BLaER1 (cell line): Measurements from ENCODE around the gene ATP6V0E2.
"Not testable (repeated sequence)": the region's sequence is repeated elsewhere in the genome, so short reads cannot be mapped to it uniquely, and the experiment has no call there.

ENCODE experiments used
- H3K27ac ChIP-seq: shearing (Covaris generic); formaldehyde crosslinking; 2 replicates; pipeline ENCODE4 v1.8.1; 2022
- H3K27me3 ChIP-seq: shearing (Covaris generic); formaldehyde crosslinking; 2 replicates; pipeline ENCODE4 v1.8.1; 2022
- H3K36me3 ChIP-seq: shearing (Covaris generic); formaldehyde crosslinking; 2 replicates; pipeline ENCODE4 v1.8.1; 2022
- H3K4me1 ChIP-seq: shearing (Covaris generic); formaldehyde crosslinking; 2 replicates; pipeline ENCODE4 v1.8.1; 2022
- H3K4me2 ChIP-seq: shearing (Covaris generic); formaldehyde crosslinking; 2 replicates; pipeline ENCODE4 v1.8.1; 2022
- H3K4me3 ChIP-seq: shearing (Covaris generic); formaldehyde crosslinking; 2 replicates; pipeline ENCODE4 v1.8.1; 2022
- H3K9ac ChIP-seq: shearing (Covaris generic); formaldehyde crosslinking; 2 replicates; pipeline ENCODE4 v1.8.1; 2022
- H3K9me3 ChIP-seq: shearing (Covaris generic); formaldehyde crosslinking; 2 replicates; pipeline ENCODE4 v1.8.1; 2022
- H4K20me1 ChIP-seq: shearing (Covaris generic); formaldehyde crosslinking; 2 replicates; pipeline ENCODE4 v1.8.1; 2022
- Cebpa-rat ChIP-seq: shearing (Covaris generic); IDR thresholded peaks from 2 replicates; pipeline ENCODE4 v1.8.1; 2022

Gene ATP6V0E2

GRCh38 chr7:149883452-149883861 lies 9.7 kb downstream of the ATP6V0E2 start:
- TF ChIP-seq Cebpa-rat, result no peak
- Histone ChIP-seq H3K27me3 (no peaks in the 10 kb centered on the region), H3K27ac (no peak overlapping the region), H3K36me3 (peaks cover 14% of the 10 kb centered on the region; the same call in 1 of the 2 replicates), H3K4me1 (peaks cover 51% of the 10 kb centered on the region), H4K20me1 (no peaks in the 10 kb centered on the region), H3K9me3 (no peaks in the 10 kb centered on the region), H3K4me2 (peak overlapping the region; percentile 84; the same call in 1 of the 2 replicates), H3K4me3 (no peak overlapping the region), H3K9ac (no peak overlapping the region)

- H3K27me3 ChIP-seq, result no peaks in the 10 kb centered on the region
- no peak overlapping the region for H3K4me3 ChIP-seq
- peak overlapping the region; percentile 84 for H3K4me2 ChIP-seq
- no peaks in the 10 kb centered on the region for H3K9me3 ChIP-seq
- no peak overlapping the region for H3K9ac ChIP-seq
- TF ChIP-seq Cebpa-rat, result no peak
- no peaks in the 10 kb centered on the region for H4K20me1 ChIP-seq
- peaks cover 51% of the 10 kb centered on the region for H3K4me1 ChIP-seq
- H3K36me3 ChIP-seq, result peaks cover 12% of the 10 kb centered on the region; the same call in 1 of the 2 replicates
- H3K27ac ChIP-seq, result no peak overlapping the region
Measured at GRCh38 chr7:149884016-149884415, 10.2 kb downstream of the ATP6V0E2 start.

DNA sequence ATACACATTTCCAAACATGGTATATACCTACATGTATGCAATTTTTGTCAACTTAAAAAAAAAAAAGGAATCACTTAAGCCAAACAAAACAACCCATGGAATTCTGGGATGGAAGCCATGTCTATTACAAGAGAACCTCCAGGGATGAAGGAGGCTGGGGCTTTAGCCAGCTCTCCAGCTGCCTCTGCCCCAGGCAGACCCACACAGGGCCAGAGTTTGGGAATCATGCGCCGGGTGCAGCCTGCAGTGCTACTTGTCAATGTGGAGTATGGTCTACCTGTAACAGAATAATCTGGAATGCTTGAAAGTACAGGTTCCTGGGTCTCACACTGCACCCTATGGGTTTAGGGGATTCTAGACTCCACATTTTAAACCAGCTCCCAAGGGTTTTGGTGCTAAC lies 10.8 kb downstream of the ATP6V0E2 start:
- no peak for TF ChIP-seq Cebpa-rat
- Histone ChIP-seq H3K4me2 (peak overlapping the region; percentile 84), H3K36me3 (peaks cover 9% of the 10 kb centered on the region; the same call in 1 of the 2 replicates), H3K9ac (no peak overlapping the region), H3K27ac (no peak overlapping the region), H3K4me1 (peaks cover 51% of the 10 kb centered on the region), H3K27me3 (no peaks in the 10 kb centered on the region), H3K9me3 (no peaks in the 10 kb centered on the region), H3K4me3 (no peak overlapping the region), H4K20me1 (no peaks in the 10 kb centered on the region)

DNA sequence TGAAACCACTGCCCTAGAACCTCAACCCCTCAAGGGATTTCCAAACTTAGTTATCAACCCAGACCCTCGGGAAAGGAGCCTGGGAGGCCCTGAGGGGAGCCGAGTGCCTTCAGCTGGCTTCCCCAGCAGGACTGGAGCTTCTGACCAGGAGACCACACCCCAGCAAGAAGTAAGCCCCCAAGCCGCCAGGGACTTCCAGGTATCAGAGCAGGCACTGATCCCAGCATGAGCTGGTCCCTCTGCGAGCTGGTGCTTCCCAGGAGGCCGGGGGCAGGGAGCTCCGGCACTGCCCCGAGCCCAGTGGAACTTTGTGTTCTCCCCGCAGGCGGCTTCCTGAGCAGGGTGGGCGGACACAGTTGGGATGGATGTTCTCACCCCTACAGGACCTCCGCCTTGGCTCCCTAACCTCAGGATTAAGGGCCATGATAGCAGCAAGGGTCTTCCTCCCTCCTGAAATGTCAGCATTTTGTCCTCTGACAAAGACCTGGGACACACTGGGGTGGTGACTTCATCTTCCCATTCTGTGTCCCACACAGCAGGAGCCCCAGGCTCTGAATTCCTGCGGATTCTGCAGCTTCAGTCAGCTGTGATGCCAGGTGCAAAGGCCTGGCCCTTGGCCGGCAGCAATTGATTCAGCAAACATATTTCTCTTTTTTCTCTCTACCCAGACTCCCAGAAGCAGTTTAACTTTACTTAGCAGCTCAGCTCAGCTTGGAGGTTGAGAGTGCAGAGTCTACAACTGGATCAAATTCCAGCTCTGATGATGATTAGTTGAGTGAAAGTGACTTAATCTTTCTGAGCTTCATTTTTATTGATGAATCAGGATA lies 11.6 kb downstream of the ATP6V0E2 start:
- Histone ChIP-seq H3K27me3 (no peaks in the 10 kb centered on the region), H3K4me3 (no peak overlapping the region), H3K9ac (no peak overlapping the region), H3K27ac (0 out of 2 replicates have a peak overlapping the region, but pooled peaks have one; percentile 23), H3K4me1 (peaks cover 46% of the 10 kb centered on the region), H3K4me2 (peak overlapping the region; percentile 84), H3K9me3 (no peaks in the 10 kb centered on the region), H4K20me1 (no peaks in the 10 kb centered on the region), H3K36me3 (no peaks in the 10 kb centered on the region)
- TF ChIP-seq Cebpa-rat, result no peak

GRCh38 chr7:149886018-149886415 lies 12.2 kb downstream of the ATP6V0E2 start:
- Histone ChIP-seq H3K4me2 (peak overlapping the region; percentile 84), H3K9me3 (no peaks in the 10 kb centered on the region), H3K27me3 (no peaks in the 10 kb centered on the region), H3K27ac (no peak overlapping the region), H3K4me3 (no peak overlapping the region), H3K36me3 (no peaks in the 10 kb centered on the region), H3K9ac (no peak overlapping the region), H3K4me1 (peaks cover 46% of the 10 kb centered on the region), H4K20me1 (no peaks in the 10 kb centered on the region)
- no peak for TF ChIP-seq Cebpa-rat

DNA sequence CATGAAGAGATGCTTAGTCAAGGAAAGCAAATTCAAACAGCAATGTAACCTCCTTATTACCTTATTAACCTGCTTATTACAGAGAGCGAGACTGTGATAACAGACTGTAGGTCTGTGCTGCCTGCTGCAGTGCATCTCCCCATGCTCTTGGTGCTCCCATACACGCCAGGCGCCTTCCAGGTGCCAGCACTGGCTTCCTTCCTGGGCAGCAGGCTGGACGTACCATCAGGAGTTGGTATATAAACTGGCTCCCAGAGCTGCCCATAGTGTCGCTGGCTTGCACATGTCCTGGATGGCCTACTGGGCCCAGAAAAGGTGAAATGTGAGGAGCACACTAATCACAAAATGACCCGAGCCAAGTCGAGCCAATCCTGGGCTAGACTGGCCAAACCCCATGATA lies 13.5 kb downstream of the ATP6V0E2 start:
- no peak for TF ChIP-seq Cebpa-rat
- H3K27me3 ChIP-seq, result no peaks in the 10 kb centered on the region
- peaks cover 46% of the 10 kb centered on the region for H3K4me1 ChIP-seq
- H3K9me3 ChIP-seq, result no peaks in the 10 kb centered on the region
- H3K27ac ChIP-seq, result no peak overlapping the region
- H3K4me2 ChIP-seq, result no peak overlapping the region
- H4K20me1 ChIP-seq, result no peaks in the 10 kb centered on the region
- no peaks in the 10 kb centered on the region for H3K36me3 ChIP-seq
- no peak overlapping the region for H3K4me3 ChIP-seq
- H3K9ac ChIP-seq, result no peak overlapping the region

GRCh38 chr7:149890715-149891114 lies 16.9 kb downstream of the ATP6V0E2 start:
- not testable (repeated sequence) for H3K27ac ChIP-seq, H3K4me3 ChIP-seq, H3K9me3 ChIP-seq

DNA sequence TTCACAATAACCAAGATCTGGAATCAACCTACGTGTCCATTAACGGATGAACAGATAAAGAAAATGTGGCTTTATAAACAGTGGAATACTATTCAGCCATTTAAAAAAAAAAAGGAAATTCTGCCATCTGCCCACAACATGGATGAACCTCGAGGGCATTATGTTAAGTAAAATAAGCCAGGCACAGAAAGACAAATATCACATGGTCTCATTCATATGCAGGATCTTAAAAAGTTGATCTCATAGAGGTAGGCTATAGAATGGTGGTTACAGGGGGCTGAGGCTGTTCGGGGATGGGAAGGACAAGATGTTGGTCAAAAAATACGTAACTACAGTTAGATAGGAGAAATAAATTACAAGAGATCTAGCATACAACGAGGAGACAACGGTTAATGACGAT lies 21.2 kb downstream of the ATP6V0E2 start:
- not testable (repeated sequence) for H3K9ac ChIP-seq, H3K27ac ChIP-seq, H3K9me3 ChIP-seq, H3K4me1 ChIP-seq, H3K36me3 ChIP-seq, H3K4me2 ChIP-seq, H3K4me3 ChIP-seq, H4K20me1 ChIP-seq, H3K27me3 ChIP-seq

More at GRCh38 chr7:149890715-149891114, 16.9 kb downstream of the ATP6V0E2 start:
- H4K20me1 ChIP-seq, H3K9ac ChIP-seq, H3K4me2 ChIP-seq, H3K27me3 ChIP-seq, H3K36me3 ChIP-seq: not testable (repeated sequence)
- peaks cover 18% of the 10 kb centered on the region for H3K4me1 ChIP-seq

DNA sequence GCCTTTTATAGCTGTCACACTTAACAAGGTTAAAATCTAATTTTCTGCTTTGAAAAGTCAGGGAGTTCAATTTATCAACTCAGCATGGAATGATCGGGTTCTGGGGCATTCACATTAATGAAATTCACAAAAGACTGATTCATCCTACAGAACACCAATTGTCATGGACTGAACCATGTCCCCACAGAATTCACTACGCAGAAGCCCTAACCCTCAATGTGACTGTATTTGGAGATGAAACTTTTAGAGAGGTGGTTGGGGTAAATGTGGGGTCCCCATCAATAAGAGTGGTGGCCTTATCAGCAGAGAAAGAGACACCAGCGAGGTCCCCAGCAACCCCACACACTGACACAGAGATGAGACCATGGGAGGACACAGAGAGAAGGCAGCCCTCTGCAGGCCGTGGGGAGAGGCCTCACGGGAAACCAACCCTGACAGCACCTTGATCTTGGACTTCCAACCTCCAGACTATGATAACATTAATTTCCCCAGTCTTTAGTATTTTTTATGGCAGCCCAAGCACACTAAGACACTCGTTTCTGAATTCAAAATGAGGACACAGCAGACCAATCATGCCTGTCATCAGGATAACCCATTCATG lies 34.1 kb downstream of the ATP6V0E2 start:
- H3K27me3 ChIP-seq, H3K9me3 ChIP-seq, H3K27ac ChIP-seq, H3K36me3 ChIP-seq, H4K20me1 ChIP-seq, H3K4me3 ChIP-seq, H3K4me1 ChIP-seq, H3K9ac ChIP-seq, H3K4me2 ChIP-seq: not testable (repeated sequence)

DNA sequence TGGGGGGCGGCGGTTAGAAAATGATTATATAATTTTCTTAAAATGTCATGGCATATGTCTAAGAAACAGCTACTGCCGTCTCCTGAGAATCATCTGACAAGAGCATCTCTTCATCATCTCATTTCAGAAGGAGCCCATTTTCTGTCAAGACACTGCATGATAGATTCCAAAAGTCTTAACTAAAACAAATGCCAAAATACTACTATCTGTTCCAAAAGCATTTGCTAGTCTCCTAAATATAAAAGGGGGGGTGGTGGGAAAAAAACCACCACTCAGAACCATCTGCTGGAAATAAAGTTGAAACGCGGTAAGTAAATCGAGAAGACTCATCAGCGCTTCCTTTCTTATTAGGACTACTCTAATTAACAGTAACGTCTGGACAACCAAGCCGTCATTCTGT lies 36.5 kb downstream of the ATP6V0E2 start:
- not testable (repeated sequence) for H3K9me3 ChIP-seq, H3K9ac ChIP-seq, H3K36me3 ChIP-seq, H4K20me1 ChIP-seq, H3K4me1 ChIP-seq, H3K4me2 ChIP-seq, H3K4me3 ChIP-seq, H3K27me3 ChIP-seq, H3K27ac ChIP-seq

DNA sequence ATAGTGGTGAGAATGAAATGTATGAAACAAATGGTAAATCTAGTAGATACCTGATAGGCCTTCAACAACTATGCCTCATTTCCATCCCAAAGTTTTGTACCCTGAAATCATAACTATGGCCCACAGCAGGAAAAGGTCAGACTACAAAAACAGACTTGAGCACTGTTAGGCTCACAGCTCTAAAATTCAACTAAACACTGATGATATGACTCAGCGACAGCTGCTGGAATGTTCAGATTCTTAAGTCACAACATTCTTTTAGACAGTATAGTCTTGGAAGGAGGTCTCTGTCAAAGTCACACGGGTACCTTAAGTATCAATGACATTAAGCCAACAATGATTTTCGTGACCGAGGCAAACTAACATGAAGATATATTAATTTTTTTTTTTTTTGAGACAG lies 38.4 kb downstream of the ATP6V0E2 start:
- H3K4me2 ChIP-seq, H4K20me1 ChIP-seq, H3K27me3 ChIP-seq, H3K36me3 ChIP-seq, H3K4me3 ChIP-seq, H3K9me3 ChIP-seq, H3K9ac ChIP-seq, H3K4me1 ChIP-seq, H3K27ac ChIP-seq: not testable (repeated sequence)

GRCh38 chr7:149926414-149926813 lies 52.6 kb downstream of the ATP6V0E2 start:
- H3K4me3 ChIP-seq, H3K9me3 ChIP-seq, H3K27ac ChIP-seq, H3K9ac ChIP-seq, H3K27me3 ChIP-seq, H4K20me1 ChIP-seq, H3K4me1 ChIP-seq, H3K4me2 ChIP-seq, H3K36me3 ChIP-seq: not testable (repeated sequence)
